Peyer's patch (tissue), 4 donors: Measurements from ENCODE around the gene FOXK1. TPM values are rescaled to one million over a fixed set of nuclear protein-coding genes. Genes with fewer than 3 reads are reported as not detected.

Experiments used
- DNase-seq, 3 donors: peaks; one replicate each; pipeline ENCODE4 v3.0.0-alpha.2; 2017 to 2019
- H3K27ac ChIP-seq, 4 donors: fragments of 200-600 bp; sonication (generic); one replicate each; pipeline ENCODE4 v1.5.1; 2016 to 2019
- H3K27me3 ChIP-seq, 2 donors: fragments of 200-600 bp; sonication (generic); one replicate each; pipeline ENCODE4 v1.5.1; 2019
- H3K36me3 ChIP-seq, 3 donors: fragments of 200-600 bp; sonication (generic); one replicate each; pipeline ENCODE4 v1.5.1; 2016 to 2019
- H3K4me1 ChIP-seq, 4 donors: fragments of 200-600 bp; sonication (generic); one replicate each; pipeline ENCODE4 v1.5.1; 2016 to 2019
- H3K4me3 ChIP-seq, 4 donors: fragments of 200-600 bp; sonication (generic); 1 replicate in 3 of 4; 2 replicates in 1 of 4; pipeline ENCODE4 v1.5.1; 2016 to 2019; ENCODE audit warnings: mild to moderate bottlenecking in 1 of 4
- H3K9me3 ChIP-seq, 4 donors: fragments of 200-600 bp; sonication (generic); one replicate each; pipeline ENCODE4 v1.5.1; 2016 to 2019; ENCODE audit warnings: mild to moderate bottlenecking in 1 of 4
- POLR2A ChIP-seq, 2 donors: fragments of 450-650 bp; IDR thresholded peaks; one replicate each; pipeline ENCODE4 v1.5.1; 2017; ENCODE audit warnings: antibody characterized with exemption in 2 of 2, mild to moderate bottlenecking in 2 of 2, moderate library complexity in 2 of 2
- total RNA-seq, 4 donors: library from RNA; depleted of rRNA; stranded (reverse); fragments of >200 nt; gene quantifications; one replicate each; pipeline ENCODE4 v1.1.0, GENCODE V29; 2016
- TF ChIP-seq, protein P1 (sequence below), 6 experiments: fragments of 450-650 bp in 4 of 6; fragments of 200-600 bp in 2 of 6; sonication (generic) in 1 of 6; IDR thresholded peaks; one replicate each; pipeline ENCODE4 v1.5.1; 2017 to 2019; ENCODE audit warnings: antibody characterized with exemption in 6 of 6, mild to moderate bottlenecking in 3 of 6, moderate library complexity in 1 of 6

The FOXK1 gene
- total RNA-seq, 4 donors from 2014 or later, result 14.9 to 47.0 (median 36.1) TPM

DNA sequence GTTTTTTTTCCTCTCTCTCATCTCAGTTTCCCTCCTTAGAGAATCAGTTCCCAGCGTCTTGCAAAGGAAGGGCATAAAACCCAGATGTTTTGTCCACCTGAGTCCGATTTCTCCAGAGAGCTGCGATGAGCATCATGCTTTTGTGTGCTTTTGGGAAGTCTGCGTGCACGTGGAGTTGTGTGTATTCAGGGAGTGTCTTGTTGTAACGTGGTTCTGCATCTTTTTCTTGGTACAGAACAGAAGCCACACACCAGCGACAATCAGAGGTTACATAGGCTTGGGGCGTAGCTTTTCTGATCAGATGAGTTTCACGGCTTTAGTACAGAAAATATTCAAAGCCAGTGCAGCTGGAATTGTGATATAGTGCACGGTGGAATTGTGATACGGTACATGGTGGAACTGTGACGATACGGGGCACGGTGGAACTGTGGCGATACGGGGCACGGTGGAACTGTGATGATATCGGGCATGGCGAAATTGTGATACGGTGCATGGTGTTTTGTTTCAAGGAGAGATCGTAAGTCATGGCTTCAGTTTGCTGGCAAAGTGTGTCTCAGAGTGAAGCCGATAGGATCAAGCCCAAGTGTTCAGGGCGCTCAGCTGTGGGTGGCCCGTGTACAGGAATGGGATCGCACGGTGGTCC, 32.8 kb downstream of the FOXK1 start:
- DNase-seq, result no peak
- Histone ChIP-seq H3K36me3 (peaks cover 0 to 5% (median 0%) of the 10 kb centered on the region in 3 donors), H3K4me3 (no peak overlapping the region), H3K9me3 (no peaks in the 10 kb centered on the region), H3K27ac (no peak overlapping the region), H3K4me1 (peaks cover 0 to 16% (median 5%) of the 10 kb centered on the region in 4 donors), H3K27me3 (no peaks in the 10 kb centered on the region)
- TF ChIP-seq POLR2A (IDR thresholded peaks at IDR 0.05), result no peak
- TF ChIP-seq, protein P1, sequence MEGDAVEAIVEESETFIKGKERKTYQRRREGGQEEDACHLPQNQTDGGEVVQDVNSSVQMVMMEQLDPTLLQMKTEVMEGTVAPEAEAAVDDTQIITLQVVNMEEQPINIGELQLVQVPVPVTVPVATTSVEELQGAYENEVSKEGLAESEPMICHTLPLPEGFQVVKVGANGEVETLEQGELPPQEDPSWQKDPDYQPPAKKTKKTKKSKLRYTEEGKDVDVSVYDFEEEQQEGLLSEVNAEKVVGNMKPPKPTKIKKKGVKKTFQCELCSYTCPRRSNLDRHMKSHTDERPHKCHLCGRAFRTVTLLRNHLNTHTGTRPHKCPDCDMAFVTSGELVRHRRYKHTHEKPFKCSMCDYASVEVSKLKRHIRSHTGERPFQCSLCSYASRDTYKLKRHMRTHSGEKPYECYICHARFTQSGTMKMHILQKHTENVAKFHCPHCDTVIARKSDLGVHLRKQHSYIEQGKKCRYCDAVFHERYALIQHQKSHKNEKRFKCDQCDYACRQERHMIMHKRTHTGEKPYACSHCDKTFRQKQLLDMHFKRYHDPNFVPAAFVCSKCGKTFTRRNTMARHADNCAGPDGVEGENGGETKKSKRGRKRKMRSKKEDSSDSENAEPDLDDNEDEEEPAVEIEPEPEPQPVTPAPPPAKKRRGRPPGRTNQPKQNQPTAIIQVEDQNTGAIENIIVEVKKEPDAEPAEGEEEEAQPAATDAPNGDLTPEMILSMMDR (IDR thresholded peaks at IDR 0.05), result no peak

DNA sequence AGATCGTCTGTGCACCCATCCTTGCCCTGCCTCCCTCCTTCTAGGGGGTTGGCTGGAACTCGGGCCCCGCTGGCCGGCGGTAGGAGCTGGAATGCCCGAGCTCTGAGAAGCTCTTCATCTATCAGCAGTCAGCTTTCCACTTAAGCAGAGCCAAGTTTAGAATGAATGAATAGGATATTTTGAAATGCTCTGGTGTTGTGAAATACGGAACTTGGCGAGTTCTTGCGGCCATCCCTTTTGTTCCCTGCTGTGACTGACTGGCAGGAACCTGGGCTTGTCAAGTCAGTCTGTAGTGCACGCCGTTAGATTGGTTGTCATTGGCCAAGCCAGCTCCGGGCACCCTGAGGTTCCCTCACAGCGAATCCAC, 33.3 kb downstream of the FOXK1 start:
- peaks cover 0 to 16% (median 5%) of the 10 kb centered on the region in 4 donors for H3K4me1 ChIP-seq
- no peaks in the 10 kb centered on the region for H3K27me3 ChIP-seq
- no peak overlapping the region for H3K27ac ChIP-seq
- no peak for DNase-seq
- H3K36me3 ChIP-seq, result peaks cover 0 to 5% (median 0%) of the 10 kb centered on the region in 3 donors
- H3K9me3 ChIP-seq, result no peaks in the 10 kb centered on the region
- TF ChIP-seq POLR2A (IDR thresholded peaks at IDR 0.05), result no peak
- TF ChIP-seq, protein P1 (IDR thresholded peaks at IDR 0.05), result no peak
- no peak overlapping the region for H3K4me3 ChIP-seq

DNA sequence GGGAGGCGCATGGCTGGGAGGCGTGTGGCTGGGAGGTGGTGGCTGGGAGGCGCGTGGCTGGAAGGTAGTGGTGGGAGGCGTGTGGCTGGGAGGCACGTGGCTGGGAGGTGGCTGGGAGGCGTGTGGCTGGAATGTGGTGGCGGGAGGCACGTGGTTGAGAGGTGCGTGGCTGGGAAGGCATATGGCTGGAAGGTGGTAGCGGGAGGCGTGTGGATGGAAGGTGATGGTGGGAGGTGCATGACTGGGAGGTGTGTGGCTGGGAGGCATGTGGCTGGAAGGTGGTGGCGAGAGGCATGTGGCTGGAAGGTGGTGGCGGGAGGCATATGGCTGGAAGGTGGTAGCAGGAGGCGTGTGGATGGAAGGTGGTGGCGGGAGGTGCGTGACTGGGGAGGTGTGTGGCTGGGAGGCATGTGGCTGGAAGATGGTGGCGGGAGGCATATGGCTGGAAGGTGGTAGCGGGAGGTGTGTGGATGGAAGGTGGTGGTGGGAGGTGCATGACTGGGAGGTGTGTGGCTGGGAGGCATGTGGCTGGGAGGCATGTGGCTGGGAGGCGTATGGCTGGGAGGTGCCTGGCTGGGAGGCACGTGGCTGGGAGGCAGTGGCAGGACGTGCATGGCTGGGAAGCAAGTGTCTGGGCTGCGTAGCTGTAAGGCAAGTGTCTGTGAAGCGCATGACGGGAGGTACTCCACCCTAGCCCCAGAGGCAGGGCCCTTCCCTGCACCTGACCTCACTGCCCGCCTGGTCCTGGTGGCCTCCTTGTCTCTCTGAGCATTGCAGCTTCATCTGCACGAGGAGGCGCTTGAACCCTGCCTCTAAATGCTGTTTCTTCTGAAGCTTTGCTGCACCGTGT, 35.1 kb downstream of the FOXK1 start:
- no peaks in the 10 kb centered on the region for H3K27me3 ChIP-seq
- DNase-seq, result no peak
- no peak overlapping the region for H3K27ac ChIP-seq
- H3K36me3 ChIP-seq, result peaks cover 0 to 5% (median 0%) of the 10 kb centered on the region in 3 donors
- no peak overlapping the region for H3K4me3 ChIP-seq
- H3K4me1 ChIP-seq, result peaks cover 0 to 15% (median 5%) of the 10 kb centered on the region in 4 donors
- TF ChIP-seq POLR2A (IDR thresholded peaks at IDR 0.05), result no peak
- TF ChIP-seq, protein P1 (IDR thresholded peaks at IDR 0.05), result no peak
- no peaks in the 10 kb centered on the region for H3K9me3 ChIP-seq

DNA sequence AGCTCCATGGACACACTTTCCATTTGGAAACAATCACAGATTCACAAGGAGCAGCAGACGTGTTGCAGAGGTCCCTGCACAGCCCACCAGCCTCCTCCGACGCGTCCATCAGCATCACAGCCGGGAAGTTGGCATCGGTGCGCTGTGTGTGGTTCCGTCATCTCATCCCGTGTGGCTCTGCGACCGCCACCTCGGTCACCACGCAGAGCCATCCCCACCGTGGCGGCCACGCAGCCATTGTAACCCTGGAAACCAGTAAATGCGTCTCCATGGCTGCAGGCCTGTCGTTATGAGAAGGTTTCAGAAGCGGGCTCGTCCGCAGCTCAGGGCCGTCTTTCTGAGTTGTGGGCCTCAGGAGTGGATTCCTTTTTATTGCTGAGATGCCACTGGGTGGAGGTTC, 36.0 kb downstream of the FOXK1 start:
- no peaks in the 10 kb centered on the region for H3K27me3 ChIP-seq
- DNase-seq, result no peak
- no peak overlapping the region for H3K4me3 ChIP-seq
- no peak for TF ChIP-seq POLR2A (IDR thresholded peaks at IDR 0.05)
- TF ChIP-seq, protein P1 (IDR thresholded peaks at IDR 0.05), result no peak
- H3K4me1 ChIP-seq, result peaks cover 0 to 7% (median under 1%) of the 10 kb centered on the region in 4 donors
- no peak overlapping the region for H3K27ac ChIP-seq
- peaks cover 0 to 14% (median 0%) of the 10 kb centered on the region in 3 donors for H3K36me3 ChIP-seq
- no peaks in the 10 kb centered on the region for H3K9me3 ChIP-seq

DNA sequence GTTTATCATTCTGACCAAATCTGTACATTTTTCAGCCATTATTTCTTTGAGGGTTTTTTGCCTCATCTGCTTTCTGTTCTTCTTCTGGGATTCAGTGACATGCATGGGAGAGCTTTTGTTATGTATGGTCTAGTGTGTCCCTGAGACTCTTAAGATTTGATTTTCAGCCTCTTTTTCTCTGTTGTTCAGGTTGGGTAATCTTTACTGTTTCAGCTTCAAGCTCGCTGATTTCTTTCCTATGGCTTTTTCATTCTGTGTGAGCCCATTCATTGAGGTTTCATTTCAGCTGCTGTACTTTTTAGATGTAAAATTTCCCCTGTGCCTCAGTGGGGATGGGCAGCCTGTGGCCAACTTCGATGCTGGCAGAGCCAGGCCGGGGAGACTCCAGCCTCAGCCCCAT, 38.1 kb downstream of the FOXK1 start:
- Histone ChIP-seq H3K27ac (no peak overlapping the region), H3K4me3 (no peak overlapping the region), H3K9me3 (no peaks in the 10 kb centered on the region), H3K36me3 (peaks cover 0 to 14% (median 0%) of the 10 kb centered on the region in 3 donors), H3K27me3 (no peaks in the 10 kb centered on the region), H3K4me1 (peaks cover 0 to 8% (median 3%) of the 10 kb centered on the region in 4 donors)
- no peak for DNase-seq
- no peak for TF ChIP-seq POLR2A (IDR thresholded peaks at IDR 0.05)
- TF ChIP-seq, protein P1 (IDR thresholded peaks at IDR 0.05), result no peak
